HEK293 (cell line): ENCODE measurements around the gene HECTD2.

ENCODE experiments used
- CTCF ChIA-PET: fragments of 350-600 bp; formaldehyde crosslinking; extraction: SDS; loops from one replicate; lab custom pipeline; 2021; ENCODE audit warnings: antibody characterized with exemption; lab: Yijun Ruan, JAX
- POLR2A ChIA-PET: fragments of 300-600 bp; formaldehyde crosslinking; extraction: SDS; loops from one replicate; lab custom pipeline; 2020; ENCODE audit warnings: antibody characterized with exemption, inconsistent platforms; lab: Yijun Ruan, JAX
- H3K27ac ChIP-seq: fragments of 200-500 bp; sonication (Bioruptor generic); 2 replicates; pipeline ENCODE4 v1.5.1; 2014; ENCODE audit warnings: low read depth, low read length, control low read depth, inconsistent platforms; ENCODE audit errors: extremely low read depth
- H3K36me3 ChIP-seq, 2 experiments: fragments of 200-500 bp in 1 of 2; sonication (Bioruptor generic) in 1 of 2; 1 replicate in 1 of 2; 2 replicates in 1 of 2; pipeline ENCODE4 v1.5.1; 2014 to 2017; ENCODE audit warnings: inconsistent platforms in 2 of 2, low read length in 2 of 2; ENCODE audit not compliant: control insufficient read depth in 2 of 2, insufficient read depth in 1 of 2
- H3K4me1 ChIP-seq: fragments of 200-500 bp; sonication (Bioruptor generic); 2 replicates; pipeline ENCODE4 v1.5.1; 2014; ENCODE audit warnings: mild to moderate bottlenecking, low read length, inconsistent platforms; ENCODE audit not compliant: control insufficient read depth, insufficient read depth
- H3K4me3 ChIP-seq: 2 replicates; pipeline ENCODE4 v1.5.1; 2011; ENCODE audit warnings: low read depth, mild to moderate bottlenecking, control low read depth, low read length, moderate library complexity
- H3K9me3 ChIP-seq: fragments of 200-500 bp; sonication (Bioruptor generic); 2 replicates; pipeline ENCODE4 v1.5.1; 2014; ENCODE audit warnings: low read depth, low read length, inconsistent platforms; ENCODE audit not compliant: control insufficient read depth, insufficient read depth
- CTCF ChIP-seq: fragments of 450-650 bp; formaldehyde crosslinking; IDR thresholded peaks from 2 replicates; pipeline ENCODE4 v1.5.1; 2016; ENCODE audit warnings: missing biosample characterization, missing genetic modification characterization
- GLIS2 ChIP-seq: fragments of 450-650 bp; formaldehyde crosslinking; IDR thresholded peaks from 2 replicates; pipeline ENCODE4 v1.5.1; 2016; ENCODE audit warnings: missing biosample characterization, missing genetic modification characterization
- PRDM6 ChIP-seq: fragments of 450-650 bp; formaldehyde crosslinking; IDR thresholded peaks from 2 replicates; pipeline ENCODE4 v1.5.1; 2017; ENCODE audit warnings: missing biosample characterization, missing genetic modification characterization
- SCRT1 ChIP-seq: fragments of 450-650 bp; formaldehyde crosslinking; IDR thresholded peaks from 2 replicates; pipeline ENCODE4 v1.5.1; 2016; ENCODE audit warnings: missing biosample characterization, missing genetic modification characterization, borderline replicate concordance
- SCRT2 ChIP-seq: fragments of 450-650 bp; formaldehyde crosslinking; IDR thresholded peaks from 2 replicates; pipeline ENCODE4 v1.5.1; 2016; ENCODE audit warnings: missing biosample characterization, missing genetic modification characterization
- SETDB1 ChIP-seq: IDR thresholded peaks from one replicate; pipeline ENCODE4 v1.6.1; 2017; ENCODE audit warnings: mild to moderate bottlenecking, low read length, moderate library complexity, mixed read lengths; ENCODE audit not compliant: insufficient read length
- YY1 ChIP-seq: fragments of 450-650 bp; formaldehyde crosslinking; IDR thresholded peaks from 2 replicates; pipeline ENCODE4 v1.5.1; 2018; ENCODE audit warnings: missing biosample characterization, missing genetic modification characterization
- ZBTB21 ChIP-seq: fragments of 450-650 bp; formaldehyde crosslinking; IDR thresholded peaks from 2 replicates; pipeline ENCODE4 v1.5.1; 2017; ENCODE audit warnings: missing biosample characterization, missing genetic modification characterization
- ZNF121 ChIP-seq: fragments of 450-650 bp; formaldehyde crosslinking; IDR thresholded peaks from 2 replicates; pipeline ENCODE4 v1.5.1; 2016; ENCODE audit warnings: missing biosample characterization, missing genetic modification characterization
- ZNF19 ChIP-seq: fragments of 450-650 bp; formaldehyde crosslinking; IDR thresholded peaks from 2 replicates; pipeline ENCODE4; 2016; ENCODE audit warnings: missing biosample characterization, missing genetic modification characterization, low read depth
- ZNF202 ChIP-seq: fragments of 450-650 bp; formaldehyde crosslinking; IDR thresholded peaks from 2 replicates; pipeline ENCODE4 v1.5.1; 2016; ENCODE audit warnings: missing biosample characterization, missing genetic modification characterization, borderline replicate concordance
- ZNF211 ChIP-seq: fragments of 450-650 bp; formaldehyde crosslinking; IDR thresholded peaks from 2 replicates; pipeline ENCODE4 v1.5.1; 2016; ENCODE audit warnings: low read depth, missing biosample characterization, missing genetic modification characterization
- ZNF266 ChIP-seq: fragments of 450-650 bp; formaldehyde crosslinking; IDR thresholded peaks from 2 replicates; pipeline ENCODE4 v1.5.1; 2016; ENCODE audit warnings: missing biosample characterization, missing genetic modification characterization, low read depth
- ZNF350 ChIP-seq: fragments of 450-650 bp; formaldehyde crosslinking; IDR thresholded peaks from 2 replicates; pipeline ENCODE4 v1.5.0; 2017; ENCODE audit warnings: missing biosample characterization, mild to moderate bottlenecking, missing genetic modification characterization
- ZNF629 ChIP-seq: fragments of 450-650 bp; formaldehyde crosslinking; IDR thresholded peaks from 2 replicates; pipeline ENCODE4 v1.5.1; 2017; ENCODE audit warnings: missing biosample characterization, missing genetic modification characterization
- ZNF677 ChIP-seq: fragments of 450-650 bp; IDR thresholded peaks from 2 replicates; pipeline ENCODE4 v1.5.0; 2018; ENCODE audit warnings: missing biosample characterization, mild to moderate bottlenecking, missing genetic modification characterization, moderate library complexity
- ZSCAN23 ChIP-seq: fragments of 450-650 bp; formaldehyde crosslinking; IDR thresholded peaks from 2 replicates; pipeline ENCODE4 v1.5.1; 2016; ENCODE audit warnings: missing biosample characterization, missing genetic modification characterization
- TF ChIP-seq, protein P1 (sequence below): fragments of 450-650 bp; formaldehyde crosslinking; IDR thresholded peaks from 2 replicates; pipeline ENCODE4 v1.5.0; 2017; ENCODE audit warnings: missing biosample characterization, missing genetic modification characterization, borderline replicate concordance
- TF ChIP-seq, protein P2 (sequence below): fragments of 450-650 bp; formaldehyde crosslinking; IDR thresholded peaks from 2 replicates; pipeline ENCODE4 v1.5.1; 2016; ENCODE audit warnings: missing biosample characterization, missing genetic modification characterization

The HECTD2 gene

DNA sequence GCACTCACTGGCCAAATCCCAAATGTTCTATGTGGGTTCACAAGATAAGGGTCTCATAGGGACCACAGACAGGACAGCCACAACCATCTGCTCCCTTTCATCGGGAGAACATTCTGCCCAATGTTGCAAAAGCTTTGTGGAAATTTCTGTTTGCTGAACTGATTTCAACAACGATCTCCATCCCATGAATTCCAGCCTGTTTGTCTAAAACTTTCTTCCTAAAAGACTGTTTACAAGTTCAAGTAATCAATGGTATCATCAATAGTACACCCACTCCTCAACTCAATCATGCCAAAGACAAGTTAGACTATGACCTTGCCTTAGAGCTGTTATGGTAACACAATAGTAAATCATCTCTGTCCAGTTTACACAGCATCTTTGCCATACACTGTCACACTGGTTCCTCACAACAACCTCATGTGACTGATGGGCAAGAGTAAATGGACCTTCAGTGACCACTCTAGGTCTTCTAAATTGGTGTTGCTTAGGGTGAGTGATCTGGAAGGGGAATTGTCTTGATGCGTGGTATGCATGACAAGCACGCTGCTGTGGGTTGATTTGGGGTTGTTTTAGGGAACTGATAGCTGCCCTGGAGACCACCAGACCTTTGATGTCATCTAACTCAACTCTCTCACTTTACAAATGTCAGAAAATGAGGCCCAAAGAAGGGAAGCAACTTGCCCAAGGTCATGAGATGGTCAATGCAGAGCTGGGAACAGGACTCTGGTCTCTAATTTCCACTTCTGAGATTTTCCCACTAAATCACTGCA lies 127.7 kb downstream of the HECTD2 start (continued):
- TF ChIP-seq, protein P1, sequence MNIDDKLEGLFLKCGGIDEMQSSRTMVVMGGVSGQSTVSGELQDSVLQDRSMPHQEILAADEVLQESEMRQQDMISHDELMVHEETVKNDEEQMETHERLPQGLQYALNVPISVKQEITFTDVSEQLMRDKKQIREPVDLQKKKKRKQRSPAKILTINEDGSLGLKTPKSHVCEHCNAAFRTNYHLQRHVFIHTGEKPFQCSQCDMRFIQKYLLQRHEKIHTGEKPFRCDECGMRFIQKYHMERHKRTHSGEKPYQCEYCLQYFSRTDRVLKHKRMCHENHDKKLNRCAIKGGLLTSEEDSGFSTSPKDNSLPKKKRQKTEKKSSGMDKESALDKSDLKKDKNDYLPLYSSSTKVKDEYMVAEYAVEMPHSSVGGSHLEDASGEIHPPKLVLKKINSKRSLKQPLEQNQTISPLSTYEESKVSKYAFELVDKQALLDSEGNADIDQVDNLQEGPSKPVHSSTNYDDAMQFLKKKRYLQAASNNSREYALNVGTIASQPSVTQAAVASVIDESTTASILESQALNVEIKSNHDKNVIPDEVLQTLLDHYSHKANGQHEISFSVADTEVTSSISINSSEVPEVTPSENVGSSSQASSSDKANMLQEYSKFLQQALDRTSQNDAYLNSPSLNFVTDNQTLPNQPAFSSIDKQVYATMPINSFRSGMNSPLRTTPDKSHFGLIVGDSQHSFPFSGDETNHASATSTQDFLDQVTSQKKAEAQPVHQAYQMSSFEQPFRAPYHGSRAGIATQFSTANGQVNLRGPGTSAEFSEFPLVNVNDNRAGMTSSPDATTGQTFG (tag by site-specific recombination), result no peak
- no peak for TF ChIP-seq SCRT1
- TF ChIP-seq ZNF202, result no peak

DNA sequence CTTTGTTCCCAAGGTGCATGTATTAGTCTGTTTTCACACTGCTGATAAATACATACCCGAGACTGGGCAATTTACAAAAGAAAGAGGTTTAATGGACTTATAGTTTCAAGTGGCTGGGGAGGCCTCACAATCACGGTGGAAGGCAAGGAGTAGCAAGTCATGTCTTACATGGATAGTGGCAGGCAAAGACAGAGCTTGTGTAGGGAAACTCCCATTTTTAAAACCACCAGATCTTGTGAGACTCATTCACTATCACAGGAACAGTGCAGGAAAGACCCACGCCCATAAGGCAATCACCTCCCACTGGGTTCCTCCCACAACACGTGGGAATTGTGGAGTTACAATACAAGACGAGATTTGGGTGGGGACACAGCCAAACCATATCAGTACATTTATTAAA lies 129.8 kb downstream of the HECTD2 start:
- ChIA-PET POLR2A (no interaction called here), CTCF (no interaction called here)
- no peak overlapping the region for H3K27ac ChIP-seq
- no peak overlapping the region for H3K4me3 ChIP-seq
- H3K4me1 ChIP-seq, result no peaks in the 10 kb centered on the region
- no peaks in the 10 kb centered on the region for H3K36me3 ChIP-seq
- no peaks in the 10 kb centered on the region for H3K9me3 ChIP-seq
- TF ChIP-seq SETDB1 (peak; percentile 40), YY1 (no peak), ZNF266 (tag by site-specific recombination) (no peak)
- TF ChIP-seq, all 188 proteins: peak for 1

GRCh38 chr10:91540733-91541132 lies 130.6 kb downstream of the HECTD2 start:
- H3K9me3 ChIP-seq, result no peaks in the 10 kb centered on the region
- no peak for TF ChIP-seq CTCF (tag by site-specific recombination)
- no peak for TF ChIP-seq ZNF677 (tag by site-specific recombination)
- peak; percentile 55 for TF ChIP-seq SCRT2 (tag by site-specific recombination)
- TF ChIP-seq ZNF629 (tag by site-specific recombination), result no peak
- TF ChIP-seq SCRT1, result peak; percentile 48; the same call in 1 of the 2 replicates
- H3K36me3 ChIP-seq, result no peaks in the 10 kb centered on the region
- no peak overlapping the region for H3K27ac ChIP-seq
- H3K4me3 ChIP-seq, result no peak overlapping the region
- ChIA-PET POLR2A (interaction anchor here (1.2 kb wide), 1 partner anchor 130 kb away, joined by 3 read pairs; no protein-coding TSS in a partner anchor), CTCF (no interaction called here)
- H3K4me1 ChIP-seq, result no peaks in the 10 kb centered on the region

DNA sequence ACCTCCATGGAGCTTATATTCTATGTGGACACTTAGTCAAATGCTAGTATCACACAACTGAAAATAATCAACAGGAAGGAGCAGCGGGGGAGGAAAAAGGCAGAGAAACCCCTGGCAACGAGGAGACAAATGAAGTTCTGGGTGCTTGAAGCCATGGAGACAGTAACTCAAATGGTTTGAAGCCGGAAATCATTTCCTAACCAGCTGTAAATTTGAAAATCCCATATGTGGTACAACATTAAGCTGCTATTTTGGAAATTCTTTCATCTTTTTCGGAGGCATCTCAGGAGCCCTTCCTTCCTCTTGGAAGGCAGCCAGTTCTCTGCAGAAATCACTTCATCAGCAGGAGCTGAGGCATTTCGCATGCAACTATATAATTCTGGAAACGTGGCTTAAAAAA lies 131.3 kb downstream of the HECTD2 start:
- no peak for TF ChIP-seq ZNF202
- Histone ChIP-seq H3K4me1 (no peaks in the 10 kb centered on the region), H3K9me3 (no peaks in the 10 kb centered on the region), H3K4me3 (no peak overlapping the region), H3K27ac (no peak overlapping the region), H3K36me3 (no peaks in the 10 kb centered on the region)
- ChIA-PET POLR2A (interaction anchor here (1.2 kb wide), 1 partner anchor 129 kb away, joined by 3 read pairs; no protein-coding TSS in a partner anchor), CTCF (no interaction called here)

DNA sequence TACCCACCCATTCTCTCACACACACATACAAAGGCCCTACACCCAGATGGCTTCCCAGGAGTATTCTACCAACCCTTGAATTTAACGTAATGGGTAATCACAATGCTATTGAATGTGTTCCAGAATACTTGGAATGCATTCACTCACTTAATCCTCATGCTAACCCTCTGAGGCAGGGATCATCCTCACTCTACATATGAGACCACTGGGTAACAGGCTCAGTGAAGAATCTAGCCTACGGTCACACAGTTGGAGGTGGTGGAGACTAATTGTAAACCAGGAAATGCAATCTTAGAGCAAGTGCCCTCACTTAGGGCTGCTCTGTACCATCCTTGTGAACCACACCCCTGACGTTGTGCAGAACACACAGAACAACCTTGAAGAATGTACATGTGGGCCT lies 135.2 kb downstream of the HECTD2 start:
- H3K4me3 ChIP-seq, result no peak overlapping the region
- H3K4me1 ChIP-seq, result no peaks in the 10 kb centered on the region
- no peaks in the 10 kb centered on the region for H3K36me3 ChIP-seq
- H3K27ac ChIP-seq, result no peak overlapping the region
- CTCF ChIA-PET, result no interaction called here
- H3K9me3 ChIP-seq, result no peaks in the 10 kb centered on the region
- POLR2A ChIA-PET, result no interaction called here
- no peak for TF ChIP-seq ZNF211 (tag by site-specific recombination)
- no peak for TF ChIP-seq ZNF19 (tag by site-specific recombination)
- no peak for TF ChIP-seq ZNF350 (tag by site-specific recombination)
- TF ChIP-seq ZSCAN23 (tag by site-specific recombination), result no peak
- no peak for TF ChIP-seq GLIS2 (tag by site-specific recombination)
- TF ChIP-seq ZNF121 (tag by site-specific recombination), result no peak
- TF ChIP-seq ZBTB21 (tag by site-specific recombination), result no peak
- no peak for TF ChIP-seq PRDM6
- TF ChIP-seq, protein P2, sequence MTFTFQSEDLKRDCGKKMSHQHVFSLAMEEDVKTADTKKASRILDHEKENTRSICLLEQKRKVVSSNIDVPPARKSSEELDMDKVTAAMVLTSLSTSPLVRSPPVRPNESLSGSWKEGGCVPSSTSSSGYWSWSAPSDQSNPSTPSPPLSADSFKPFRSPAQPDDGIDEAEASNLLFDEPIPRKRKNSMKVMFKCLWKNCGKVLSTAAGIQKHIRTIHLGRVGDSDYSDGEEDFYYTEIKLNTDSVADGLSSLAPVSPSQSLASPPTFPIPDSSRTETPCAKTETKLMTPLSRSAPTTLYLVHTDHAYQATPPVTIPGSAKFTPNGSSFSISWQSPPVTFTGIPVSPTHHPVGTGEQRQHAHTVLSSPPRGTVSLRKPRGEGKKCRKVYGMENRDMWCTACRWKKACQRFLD (tag by site-specific recombination), result no peak
